HG03196 (cell line): ENCODE results near the gene ARL4C.

Experiments used
- ATAC-seq: cut with Tn5 transposase; IDR thresholded peaks from one replicate; pipeline ENCODE4 v1.9.1; 2021; ENCODE audit not compliant: unreplicated experiment

Gene ARL4C

DNA sequence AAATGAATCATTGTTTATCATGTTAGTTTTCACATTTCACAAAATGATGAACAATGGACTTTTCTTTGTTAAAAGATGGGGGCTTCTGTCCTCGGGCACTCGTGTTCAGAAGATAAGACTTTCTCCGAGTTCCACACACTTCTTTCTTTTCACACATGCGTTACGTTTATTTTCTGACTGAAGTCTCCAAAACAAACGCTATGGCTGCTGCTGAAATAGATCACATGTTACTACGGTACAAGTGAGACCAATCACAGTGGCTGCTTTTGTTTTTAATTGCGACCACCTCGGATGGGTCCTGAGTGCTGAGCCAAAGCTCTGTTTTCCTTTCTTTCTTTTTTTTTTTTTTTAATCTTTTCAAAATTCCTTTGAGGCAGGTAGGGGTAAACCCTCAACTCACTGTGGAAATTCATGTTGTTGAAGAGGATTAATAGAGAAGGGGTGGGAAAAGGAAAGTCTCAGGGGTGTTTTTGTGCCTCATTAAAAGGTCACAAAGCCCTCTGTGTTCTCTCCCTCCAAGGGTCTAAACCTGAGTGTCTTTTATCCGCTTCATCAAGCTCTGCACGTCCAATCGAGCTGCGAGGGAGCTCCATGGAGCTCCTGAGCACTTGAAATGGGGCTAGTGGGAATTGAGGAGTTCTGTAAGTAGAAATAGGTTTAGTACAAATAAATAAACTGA, 48.2 kb downstream of the ARL4C start:
- ATAC-seq = no peak

DNA sequence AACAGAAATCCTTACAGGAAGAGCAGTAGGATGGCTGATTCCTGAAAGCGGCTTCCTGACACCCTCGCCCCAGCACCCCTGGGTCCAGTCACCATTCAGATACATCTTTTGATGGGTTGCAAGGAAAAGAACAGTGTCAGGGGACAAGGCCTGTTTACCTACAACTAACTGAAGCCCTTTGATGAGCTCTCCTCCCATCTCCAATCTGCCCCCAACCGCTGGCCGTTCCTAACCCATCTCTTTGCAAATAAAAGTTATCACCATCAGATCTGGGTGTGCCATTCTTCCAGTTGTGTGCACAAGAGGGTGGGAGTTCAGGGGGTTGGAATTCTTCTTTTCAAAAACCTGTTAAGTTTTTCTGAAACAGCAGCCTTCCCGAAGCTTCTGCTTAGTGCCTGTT, 48.9 kb downstream of the ARL4C start:
- ATAC-seq = no peak

- no peak for ATAC-seq
Measured at GRCh38 chr2:234447189-234447588, 49.7 kb downstream of the ARL4C start.

- ATAC-seq = peak; percentile 81
Measured at GRCh38 chr2:234446404-234447076, 50.3 kb downstream of the ARL4C start.

DNA sequence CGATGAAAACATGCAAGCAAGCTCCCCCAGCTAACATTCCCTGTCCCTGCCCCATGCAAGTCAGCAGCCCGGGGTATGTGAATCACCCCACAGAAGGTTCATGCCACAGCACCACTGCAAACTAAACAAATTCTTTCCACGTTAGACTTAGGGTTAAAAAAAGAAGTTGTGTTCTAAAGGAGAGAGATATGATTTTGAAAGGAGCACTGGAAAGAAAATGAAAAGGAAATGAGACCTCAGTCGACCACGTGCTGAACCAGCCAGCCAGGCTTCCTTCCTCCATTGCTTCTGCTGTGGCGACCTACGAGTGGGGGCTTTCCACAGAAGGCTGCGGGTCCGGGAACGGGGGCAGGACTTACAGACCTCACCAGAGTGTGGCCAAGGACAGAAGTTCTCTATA, 52.0 kb downstream of the ARL4C start:
- peak; percentile 46 for ATAC-seq

- no peak for ATAC-seq
Measured at GRCh38 chr2:234444242-234444730, 52.6 kb downstream of the ARL4C start.
